Fibroblast of lung (primary cell): ENCODE data around the gene ASL.

Experiments used
- EZH2 ChIP-seq: IDR thresholded peaks from 2 replicates; pipeline ENCODE4 v1.5.1; 2012; ENCODE audit warnings: low read length, control low read depth, mild to moderate bottlenecking; ENCODE audit errors: missing control alignments
- TF ChIP-seq, protein P1 (sequence below), 2 donors: IDR thresholded peaks in 1 of 2; conservative IDR thresholded peaks in 1 of 2; 1 replicate in 1 of 2; 2 replicates in 1 of 2; pipeline ENCODE4 v1.5.1; 2011 to 2012; ENCODE audit warnings: low read length in 2 of 2, control low read depth in 1 of 2, inconsistent platforms in 1 of 2, low read depth in 1 of 2, mild to moderate bottlenecking in 1 of 2

DNA sequence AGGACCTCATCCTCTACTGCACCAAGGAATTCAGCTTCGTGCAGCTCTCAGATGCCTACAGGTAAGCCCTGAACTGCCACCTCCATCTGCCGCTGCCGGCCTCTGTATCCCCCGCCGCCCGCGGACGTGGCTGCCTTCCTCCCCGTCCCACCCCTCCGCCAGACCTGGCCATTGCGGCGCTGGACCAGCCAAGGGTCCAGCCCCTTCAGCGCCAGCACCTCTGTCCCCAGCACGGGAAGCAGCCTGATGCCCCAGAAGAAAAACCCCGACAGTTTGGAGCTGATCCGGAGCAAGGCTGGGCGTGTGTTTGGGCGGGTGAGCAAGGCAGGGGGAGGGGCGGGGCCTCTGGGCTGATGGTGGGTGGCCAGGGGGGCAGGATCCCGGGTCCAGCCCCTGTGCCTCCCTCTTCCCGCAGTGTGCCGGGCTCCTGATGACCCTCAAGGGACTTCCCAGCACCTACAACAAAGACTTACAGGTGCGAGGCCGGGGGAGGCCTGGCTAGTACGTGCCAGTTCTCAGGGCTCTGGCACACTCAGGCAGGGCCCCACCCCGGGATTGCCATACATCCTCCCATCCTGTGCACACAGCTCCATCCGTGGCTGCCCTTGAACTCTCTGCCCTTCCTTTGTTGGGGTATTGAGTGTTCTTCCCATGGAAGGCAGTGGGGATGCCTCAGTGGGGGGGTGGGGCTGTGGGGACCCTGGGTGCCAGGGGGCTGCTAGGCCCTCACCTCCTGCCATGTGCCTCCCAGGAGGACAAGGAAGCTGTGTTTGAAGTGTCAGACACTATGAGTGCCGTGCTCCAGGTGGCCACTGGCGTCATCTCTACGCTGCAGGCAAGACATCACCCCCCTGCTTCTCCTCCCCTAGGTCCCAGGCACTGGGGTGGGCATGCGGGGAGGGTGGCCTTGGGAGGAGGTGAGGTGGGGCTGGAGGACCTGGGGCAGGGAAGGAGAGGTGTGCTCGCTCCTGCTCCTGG is 13.5 kb downstream of the ASL start:
- TF ChIP-seq, protein P1, sequence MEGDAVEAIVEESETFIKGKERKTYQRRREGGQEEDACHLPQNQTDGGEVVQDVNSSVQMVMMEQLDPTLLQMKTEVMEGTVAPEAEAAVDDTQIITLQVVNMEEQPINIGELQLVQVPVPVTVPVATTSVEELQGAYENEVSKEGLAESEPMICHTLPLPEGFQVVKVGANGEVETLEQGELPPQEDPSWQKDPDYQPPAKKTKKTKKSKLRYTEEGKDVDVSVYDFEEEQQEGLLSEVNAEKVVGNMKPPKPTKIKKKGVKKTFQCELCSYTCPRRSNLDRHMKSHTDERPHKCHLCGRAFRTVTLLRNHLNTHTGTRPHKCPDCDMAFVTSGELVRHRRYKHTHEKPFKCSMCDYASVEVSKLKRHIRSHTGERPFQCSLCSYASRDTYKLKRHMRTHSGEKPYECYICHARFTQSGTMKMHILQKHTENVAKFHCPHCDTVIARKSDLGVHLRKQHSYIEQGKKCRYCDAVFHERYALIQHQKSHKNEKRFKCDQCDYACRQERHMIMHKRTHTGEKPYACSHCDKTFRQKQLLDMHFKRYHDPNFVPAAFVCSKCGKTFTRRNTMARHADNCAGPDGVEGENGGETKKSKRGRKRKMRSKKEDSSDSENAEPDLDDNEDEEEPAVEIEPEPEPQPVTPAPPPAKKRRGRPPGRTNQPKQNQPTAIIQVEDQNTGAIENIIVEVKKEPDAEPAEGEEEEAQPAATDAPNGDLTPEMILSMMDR (conservative IDR thresholded peaks at IDR 0.05 in 1 of 2, IDR thresholded peaks at IDR 0.05 in 1 of 2; ENCODE audit: low read depth in 1 of 2, low read length in 2 of 2) = no peak
- no peak for TF ChIP-seq EZH2
